IPS-15b (cell line): ENCODE data around the gene RPL22.

ENCODE experiments used
- H3K27me3 ChIP-seq: one replicate; pipeline ENCODE4 v1.6.1; 2013; ENCODE audit warnings: low read length; ENCODE audit not compliant: control insufficient read depth, insufficient read depth
- H3K36me3 ChIP-seq: one replicate; pipeline ENCODE4 v1.6.1; 2013; ENCODE audit warnings: low read length; ENCODE audit not compliant: control insufficient read depth, insufficient read depth
- H3K4me1 ChIP-seq: one replicate; pipeline ENCODE4 v1.6.1; 2013; ENCODE audit warnings: mild to moderate bottlenecking, low read length; ENCODE audit not compliant: control insufficient read depth, insufficient read depth
- H3K4me3 ChIP-seq: one replicate; pipeline ENCODE4 v1.5.1; 2013; ENCODE audit warnings: low read depth, low read length
- H3K9ac ChIP-seq: one replicate; pipeline ENCODE4 v1.6.1; 2013; ENCODE audit warnings: low read depth, mild to moderate bottlenecking, low read length
- H3K9me3 ChIP-seq: one replicate; pipeline ENCODE4 v1.6.1; 2013; ENCODE audit warnings: mild to moderate bottlenecking, low read length; ENCODE audit not compliant: control insufficient read depth, insufficient read depth

Gene RPL22

GRCh38 chr1:6152882-6153281 lies 46.5 kb downstream of the RPL22 start:
- Histone ChIP-seq H3K36me3 (no peaks in the 10 kb centered on the region), H3K27me3 (peaks cover 16% of the 10 kb centered on the region), H3K4me3 (no peak overlapping the region), H3K4me1 (peaks cover 2% of the 10 kb centered on the region), H3K9me3 (no peaks in the 10 kb centered on the region), H3K9ac (no peak overlapping the region)

DNA sequence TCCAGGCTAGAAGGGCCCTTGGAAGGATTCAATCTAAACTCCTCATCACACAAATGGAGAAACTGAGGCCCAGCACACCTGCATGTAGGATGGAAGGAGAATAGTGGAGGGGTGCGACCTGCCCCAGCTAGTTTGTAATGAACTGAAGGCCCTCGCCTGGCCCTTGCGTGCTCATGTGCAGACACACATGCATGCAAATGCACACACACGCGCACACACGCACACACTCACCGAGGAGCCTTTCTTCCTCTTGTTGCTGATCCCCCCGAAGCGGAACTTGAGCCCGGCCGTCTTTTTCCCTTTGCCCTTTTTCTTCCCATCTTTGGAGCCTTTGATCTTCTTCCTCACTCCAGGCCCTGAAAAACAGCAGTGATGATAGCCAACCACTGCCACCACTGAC lies 47.2 kb downstream of the RPL22 start:
- H3K36me3 ChIP-seq, result no peaks in the 10 kb centered on the region
- H3K9me3 ChIP-seq, result no peaks in the 10 kb centered on the region
- no peak overlapping the region for H3K9ac ChIP-seq
- peaks cover 2% of the 10 kb centered on the region for H3K4me1 ChIP-seq
- no peak overlapping the region for H3K4me3 ChIP-seq
- peaks cover 21% of the 10 kb centered on the region for H3K27me3 ChIP-seq

DNA sequence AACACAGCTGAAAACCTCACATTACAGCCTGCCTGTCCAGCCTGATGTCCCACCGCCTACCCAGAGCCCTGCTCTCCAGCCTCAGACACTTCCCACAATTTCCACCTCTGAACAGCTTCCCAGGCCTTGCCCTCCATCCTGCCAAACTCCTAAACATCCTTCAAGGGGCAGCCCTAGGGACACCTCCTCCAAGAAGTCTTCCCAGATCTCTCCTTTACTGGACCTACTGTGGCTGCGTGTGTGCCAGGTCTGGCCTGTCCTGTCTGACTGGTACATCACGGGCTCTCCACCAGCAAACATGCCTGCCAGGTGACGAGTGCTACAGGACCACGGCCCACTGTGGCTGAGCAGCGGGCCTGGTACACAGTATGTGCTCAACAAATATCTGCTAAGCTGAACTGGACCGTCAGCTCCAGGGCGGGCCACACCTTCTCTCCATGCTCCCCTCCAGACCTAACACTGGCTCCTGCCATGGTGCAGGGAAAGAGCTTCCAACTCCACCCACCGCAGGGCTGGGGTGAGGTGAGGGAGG lies 48.0 kb downstream of the RPL22 start:
- H3K27me3 ChIP-seq, result peaks cover 21% of the 10 kb centered on the region
- no peak overlapping the region for H3K9ac ChIP-seq

DNA sequence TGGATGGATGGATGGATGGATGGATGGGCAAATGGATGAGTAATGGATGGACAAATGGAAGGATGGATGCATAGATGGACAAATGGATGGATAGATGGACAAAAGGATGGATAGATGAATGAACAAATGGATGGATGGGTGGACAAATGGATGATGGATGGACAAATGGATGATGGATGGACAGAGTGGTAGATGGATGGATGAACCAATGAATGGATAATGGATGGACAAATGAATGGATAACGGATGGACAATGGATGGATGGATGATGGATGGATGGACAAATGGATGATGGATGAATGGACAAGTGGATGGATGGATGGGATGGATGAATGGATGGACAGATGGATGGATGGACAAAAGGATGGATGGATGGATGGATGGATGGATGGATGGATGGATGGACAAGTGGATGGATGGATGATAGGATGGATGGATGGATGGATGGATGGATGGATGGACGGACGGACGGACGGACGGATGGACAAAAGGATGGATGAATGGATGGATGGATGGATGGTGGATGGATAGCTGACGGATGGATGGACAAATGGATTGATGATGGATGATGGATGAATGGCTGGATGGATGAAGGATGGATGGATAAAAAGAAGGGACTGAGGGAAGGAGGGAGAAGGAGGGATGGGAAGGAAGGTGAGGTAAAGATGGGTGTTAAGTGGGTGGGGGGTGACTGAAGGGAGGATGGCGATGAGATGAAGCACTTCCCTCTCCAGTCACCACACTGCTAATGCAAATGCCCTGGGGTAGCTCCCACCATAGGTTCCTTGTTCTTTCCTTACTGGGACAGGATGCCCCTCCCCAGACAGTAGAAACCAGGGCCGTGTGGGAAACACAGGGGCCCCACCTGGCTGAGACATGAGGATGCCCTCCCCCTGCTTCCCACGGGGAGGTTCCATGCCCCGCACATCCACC lies 49.1 kb downstream of the RPL22 start:
- Histone ChIP-seq H3K36me3 (no peaks in the 10 kb centered on the region), H3K27me3 (peaks cover 21% of the 10 kb centered on the region), H3K4me1 (peaks cover 2% of the 10 kb centered on the region), H3K9ac (no peak overlapping the region), H3K4me3 (no peak overlapping the region), H3K9me3 (no peaks in the 10 kb centered on the region)

More for the DNA sequence above, 48.0 kb downstream of the RPL22 start:
- Histone ChIP-seq H3K4me1 (peaks cover 2% of the 10 kb centered on the region), H3K9me3 (no peaks in the 10 kb centered on the region), H3K36me3 (no peaks in the 10 kb centered on the region), H3K4me3 (no peak overlapping the region)

DNA sequence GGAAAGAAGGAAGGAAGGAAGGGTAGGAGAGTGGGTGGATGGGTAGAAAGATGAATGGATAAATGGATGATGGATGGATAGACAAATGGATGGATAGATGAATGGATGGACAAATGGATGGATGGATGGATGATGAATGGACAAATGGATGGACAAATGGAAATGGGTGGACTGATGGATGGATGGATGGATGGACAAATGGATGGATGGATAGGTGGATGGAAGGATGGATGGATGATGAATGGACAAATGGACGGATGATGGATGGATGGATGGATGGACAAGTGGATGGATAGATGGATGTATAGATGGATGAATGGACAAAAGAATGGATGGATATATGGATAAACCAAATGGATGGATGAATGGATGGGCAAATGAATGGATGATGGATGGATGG lies 49.8 kb downstream of the RPL22 start:
- H3K9ac ChIP-seq, result no peak overlapping the region
- no peaks in the 10 kb centered on the region for H3K36me3 ChIP-seq
- peaks cover 21% of the 10 kb centered on the region for H3K27me3 ChIP-seq
- no peaks in the 10 kb centered on the region for H3K9me3 ChIP-seq
- peaks cover 2% of the 10 kb centered on the region for H3K4me1 ChIP-seq
- no peak overlapping the region for H3K4me3 ChIP-seq

- H3K36me3 ChIP-seq, result no peaks in the 10 kb centered on the region
- H3K9me3 ChIP-seq, result no peaks in the 10 kb centered on the region
- H3K27me3 ChIP-seq, result peaks cover 21% of the 10 kb centered on the region
- H3K9ac ChIP-seq, result no peak overlapping the region
- H3K4me3 ChIP-seq, result peak overlapping the region; percentile 52
- H3K4me1 ChIP-seq, result peaks cover 2% of the 10 kb centered on the region
Measured at GRCh38 chr1:6148497-6149241, 50.7 kb downstream of the RPL22 start.

GRCh38 chr1:6145864-6146410 lies 53.5 kb downstream of the RPL22 start:
- H3K4me3 ChIP-seq, result no peak overlapping the region
- peaks cover 2% of the 10 kb centered on the region for H3K4me1 ChIP-seq
- peaks cover 21% of the 10 kb centered on the region for H3K27me3 ChIP-seq
- no peaks in the 10 kb centered on the region for H3K36me3 ChIP-seq
- H3K9ac ChIP-seq, result no peak overlapping the region
- no peaks in the 10 kb centered on the region for H3K9me3 ChIP-seq

DNA sequence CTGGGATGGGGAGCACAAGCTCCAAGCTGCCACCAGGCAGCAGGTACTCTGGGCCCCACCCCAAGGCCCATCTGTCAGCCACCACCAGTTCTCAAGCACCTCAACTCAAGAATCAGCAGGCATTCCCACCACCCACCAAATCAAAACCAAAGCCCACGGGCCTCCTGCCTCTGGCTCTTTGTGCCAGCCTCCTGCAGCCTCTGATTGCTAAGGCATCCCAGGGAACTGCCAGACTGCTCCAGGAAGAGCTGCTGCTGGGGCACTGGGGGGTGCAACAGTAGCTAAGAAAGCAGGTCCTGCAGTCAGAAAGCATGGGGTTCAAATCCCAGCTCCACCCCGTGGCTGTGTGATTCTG lies 54.0 kb downstream of the RPL22 start:
- H3K9ac ChIP-seq, result no peak overlapping the region

DNA sequence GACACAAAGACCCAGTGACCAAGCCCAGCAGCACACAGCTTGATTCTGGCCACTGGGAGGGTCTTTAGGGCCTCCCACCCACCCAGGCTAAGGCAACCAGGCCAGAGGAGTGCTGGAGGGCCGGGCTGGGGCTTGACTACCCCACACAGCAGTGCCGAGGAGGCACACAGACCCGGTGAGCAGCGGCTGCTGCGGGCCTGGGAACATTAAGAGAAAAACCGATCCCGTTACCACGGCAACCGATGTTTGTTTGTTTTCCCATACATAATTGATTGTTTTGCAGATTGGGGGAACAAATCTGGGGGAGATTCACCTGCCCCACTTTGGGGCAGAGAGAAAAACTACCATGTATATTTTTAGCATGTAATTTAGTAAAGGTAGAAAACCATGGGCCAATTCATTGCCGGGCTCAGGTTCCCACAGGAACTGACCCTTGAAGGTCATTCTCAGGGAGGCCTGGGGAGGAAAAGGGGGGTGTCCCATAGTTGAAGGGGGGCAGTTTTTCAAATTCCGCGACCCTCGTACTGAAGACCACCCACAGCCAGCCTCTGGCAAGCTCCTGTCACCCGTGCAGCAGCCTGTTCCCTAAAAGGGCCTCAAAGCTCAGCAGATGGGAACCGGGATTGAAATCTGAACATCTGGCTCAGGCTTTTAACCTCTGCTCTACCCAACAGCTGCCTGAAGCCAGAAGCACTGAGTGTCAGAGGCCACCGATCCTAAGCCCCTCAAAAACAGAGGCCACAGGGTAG lies 54.6 kb downstream of the RPL22 start:
- Histone ChIP-seq H3K9ac (no peak overlapping the region), H3K36me3 (no peaks in the 10 kb centered on the region), H3K4me3 (no peak overlapping the region), H3K4me1 (peaks cover 2% of the 10 kb centered on the region), H3K27me3 (peaks cover 19% of the 10 kb centered on the region), H3K9me3 (no peaks in the 10 kb centered on the region)

More for the DNA sequence above, 54.0 kb downstream of the RPL22 start:
- peaks cover 2% of the 10 kb centered on the region for H3K4me1 ChIP-seq
- H3K4me3 ChIP-seq, result no peak overlapping the region
- no peaks in the 10 kb centered on the region for H3K36me3 ChIP-seq
- peaks cover 21% of the 10 kb centered on the region for H3K27me3 ChIP-seq
- H3K9me3 ChIP-seq, result no peaks in the 10 kb centered on the region

GRCh38 chr1:6144175-6144574 lies 55.2 kb downstream of the RPL22 start:
- H3K36me3 ChIP-seq, result no peaks in the 10 kb centered on the region
- H3K4me1 ChIP-seq, result peaks cover 2% of the 10 kb centered on the region
- peaks cover 13% of the 10 kb centered on the region for H3K27me3 ChIP-seq

DNA sequence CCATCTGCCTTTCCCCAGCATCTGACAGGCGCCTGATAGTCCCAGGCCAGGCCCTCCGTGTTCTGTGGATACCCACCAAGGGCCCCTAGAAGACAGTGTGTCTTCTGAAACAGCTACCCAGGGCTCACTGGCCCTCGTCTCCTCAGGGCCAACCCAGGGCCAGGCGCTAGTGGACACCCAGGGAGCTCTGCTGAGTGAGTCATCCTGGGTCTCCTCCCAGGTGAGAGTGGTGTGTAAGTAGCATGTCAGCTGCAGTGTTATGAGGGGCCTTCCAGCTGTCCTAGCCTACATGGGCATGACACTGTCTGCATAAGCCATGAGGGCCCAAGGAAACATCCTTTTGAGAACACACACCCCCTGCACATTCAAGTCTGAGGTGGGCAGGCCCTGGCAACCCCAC lies 56.0 kb downstream of the RPL22 start:
- no peaks in the 10 kb centered on the region for H3K36me3 ChIP-seq
- H3K9ac ChIP-seq, result no peak overlapping the region
- peaks cover 10% of the 10 kb centered on the region for H3K27me3 ChIP-seq
- H3K9me3 ChIP-seq, result no peaks in the 10 kb centered on the region
- no peak overlapping the region for H3K4me3 ChIP-seq
- peaks cover under 1% of the 10 kb centered on the region for H3K4me1 ChIP-seq

More at GRCh38 chr1:6144175-6144574, 55.2 kb downstream of the RPL22 start:
- Histone ChIP-seq H3K9ac (no peak overlapping the region), H3K9me3 (no peaks in the 10 kb centered on the region), H3K4me3 (no peak overlapping the region)
